Measurements from ENCODE around the gene CRYGN. TPM values are rescaled to one million over a fixed set of nuclear protein-coding genes. Genes with fewer than 3 reads are reported as not detected.

The CRYGN gene, protein sequence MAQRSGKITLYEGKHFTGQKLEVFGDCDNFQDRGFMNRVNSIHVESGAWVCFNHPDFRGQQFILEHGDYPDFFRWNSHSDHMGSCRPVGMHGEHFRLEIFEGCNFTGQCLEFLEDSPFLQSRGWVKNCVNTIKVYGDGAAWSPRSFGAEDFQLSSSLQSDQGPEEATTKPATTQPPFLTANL
- total RNA-seq (2022; extraction: Qiagen RNA extraction; ENCODE audit: low read depth): not detected in 5 replicates

DNA sequence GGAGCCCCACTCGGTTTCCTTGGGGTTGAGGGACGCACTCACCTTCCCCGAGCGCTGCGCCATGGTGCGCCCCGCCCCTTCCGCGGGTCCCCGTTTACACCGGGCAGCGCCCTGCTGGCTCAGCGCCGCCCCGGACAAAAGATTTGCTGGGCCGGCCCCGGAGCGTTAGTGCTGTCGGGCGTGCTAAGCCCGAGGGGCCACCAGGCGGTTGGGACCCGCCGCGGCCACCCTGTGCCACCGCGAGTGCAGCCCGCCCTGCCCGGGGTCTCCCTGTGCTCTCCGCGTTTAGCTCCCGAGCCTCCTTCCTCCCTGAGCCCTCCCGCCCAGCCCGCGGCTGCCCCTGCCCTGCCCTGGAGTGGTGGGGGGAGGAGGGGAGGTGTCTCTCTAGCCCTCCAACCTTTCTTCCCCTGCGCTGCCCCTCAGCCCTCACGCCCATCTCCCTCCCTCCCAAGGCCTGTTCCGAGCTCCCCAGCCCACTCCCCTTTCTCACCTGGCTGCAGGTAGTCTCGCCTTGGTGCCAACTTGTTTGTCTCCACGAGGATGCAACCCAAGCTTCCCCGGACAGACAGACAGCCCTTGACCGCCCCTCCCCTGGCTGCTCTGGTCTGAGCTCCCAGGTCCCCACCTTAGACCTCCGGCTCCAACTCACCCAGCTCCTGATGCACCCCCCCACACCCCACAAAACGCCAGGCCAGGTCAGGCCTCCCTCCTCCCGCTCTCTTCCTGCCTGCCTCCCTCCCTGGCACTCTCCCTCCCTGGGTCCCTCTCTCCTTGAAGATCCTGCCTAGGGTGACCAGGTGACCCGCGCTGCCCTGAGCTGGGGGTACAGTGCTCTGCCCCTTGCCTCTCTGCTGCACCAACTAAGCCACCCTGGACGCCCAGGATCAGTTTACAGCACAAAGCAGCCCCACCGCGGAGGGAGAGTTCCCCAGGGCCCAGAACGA lies at the start of gene CRYGN:
TSS of gene CRYGN (minus strand) at position 287 of the 944 bp plus-strand sequence. CDS start at position 63, 224 bp downstream.

GRCh38 chr7:151409667-151410404 lies 30.1 kb downstream of the CRYGN start, which contains the start of gene WDR86:
Gene WDR86 (minus strand): TSS chr7:151410038. CDS start chr7:151409589, 449 bp downstream.

Other genes starting within 250 kb of the CRYGN start
- not detected in 5 replicates for gene H2BK1, start 229.7 kb downstream of the CRYGN start, total RNA-seq (2022; extraction: Qiagen RNA extraction; ENCODE audit: low read depth)
- 69.2 to 73.0 TPM (median 70.1 TPM) in 5 replicates for gene ABCF2, start 212.9 kb downstream of the CRYGN start, total RNA-seq (2022; extraction: Qiagen RNA extraction; ENCODE audit: low read depth)
- gene CHPF2, start 207.7 kb downstream of the CRYGN start, total RNA-seq (2022; extraction: Qiagen RNA extraction; ENCODE audit: low read depth): 39.4 to 53.0 TPM (median 48.5 TPM) in 5 replicates
- 8.9 to 12.0 TPM (median 11.2 TPM) in 5 replicates for gene SMARCD3, start 191.4 kb downstream of the CRYGN start, total RNA-seq (2022; extraction: Qiagen RNA extraction; ENCODE audit: low read depth)
- 37.2 to 52.1 TPM (median 39.9 TPM) in 5 replicates for gene NUB1, start 98.3 kb downstream of the CRYGN start, total RNA-seq (2022; extraction: Qiagen RNA extraction; ENCODE audit: low read depth)
- gene WDR86, start 30.1 kb downstream of the CRYGN start, total RNA-seq (2022; extraction: Qiagen RNA extraction; ENCODE audit: low read depth): 0.09 to 0.26 TPM (median 0.15 TPM) in 5 replicates
- 108 to 167 TPM (median 144 TPM) in 5 replicates for gene RHEB, start 79.8 kb upstream of the CRYGN start, total RNA-seq (2022; extraction: Qiagen RNA extraction; ENCODE audit: low read depth)

All from A549 treated with CpdA at 1 μM for 4 hours (cell line).